Keratinocyte (primary cell): ENCODE data around the gene ATP6V0A1. TPM values are rescaled to one million over a fixed set of nuclear protein-coding genes. Genes with fewer than 3 reads are reported as not detected.

Source experiments
- DNase-seq: peaks from one replicate; pipeline ENCODE4 v3.0.0-alpha.2; 2011; ENCODE audit warnings: low read depth, missing footprints, low spot score
- FAIRE-seq: peaks from 2 replicates; lab custom pipeline; 2011; peaks lifted over from hg19 to GRCh38; lab: Jason Lieb, UNC
- H2AFZ ChIP-seq: 2 replicates; pipeline ENCODE4 v1.6.0; 2012; ENCODE audit warnings: low read length, control low read depth, inconsistent platforms; ENCODE audit not compliant: control insufficient read depth
- H3K27ac ChIP-seq: 2 replicates; pipeline ENCODE4 v1.5.1; 2011; ENCODE audit warnings: low read length; ENCODE audit not compliant: control insufficient read depth, insufficient read depth
- H3K27me3 ChIP-seq: 3 replicates; pipeline ENCODE4 v1.6.0; 2011; ENCODE audit warnings: low read length; ENCODE audit not compliant: control insufficient read depth, insufficient read depth; ENCODE audit errors: extremely low read depth
- H3K36me3 ChIP-seq, 2 experiments: 2 replicates in 1 of 2; 3 replicates in 1 of 2; pipeline ENCODE4 v1.5.1; 2011; ENCODE audit warnings: low read length in 2 of 2, mild to moderate bottlenecking in 1 of 2; ENCODE audit not compliant: control insufficient read depth in 2 of 2, insufficient read depth in 2 of 2; ENCODE audit errors: extremely low read depth in 1 of 2
- H3K4me1 ChIP-seq: 3 replicates; pipeline ENCODE4 v1.5.1; 2011; ENCODE audit warnings: low read length; ENCODE audit not compliant: control insufficient read depth, insufficient read depth; ENCODE audit errors: extremely low read depth
- H3K4me2 ChIP-seq: 3 replicates; pipeline ENCODE4 v1.6.0; 2011; ENCODE audit warnings: low read depth, low read length; ENCODE audit not compliant: control insufficient read depth, insufficient read depth; ENCODE audit errors: extremely low read depth
- H3K4me3 ChIP-seq, 3 experiments: fragments of 200-600 bp in 1 of 3; sonication (generic) in 1 of 3; 2 replicates in 2 of 3; 3 replicates in 1 of 3; pipeline ENCODE4 v1.5.1; 2011 to 2016; ENCODE audit warnings: low read length in 3 of 3, mild to moderate bottlenecking in 3 of 3, control low read depth in 2 of 3, inconsistent platforms in 1 of 3, low read depth in 1 of 3, mixed read lengths in 1 of 3, mixed run types in 1 of 3, moderate library complexity in 1 of 3; ENCODE audit not compliant: control insufficient read depth in 2 of 3, insufficient read depth in 2 of 3; ENCODE audit errors: extremely low read depth in 1 of 3
- H3K79me2 ChIP-seq: 2 replicates; pipeline ENCODE4 v1.6.0; 2012; ENCODE audit warnings: low read length; ENCODE audit not compliant: control insufficient read depth, insufficient read depth
- H3K9ac ChIP-seq: 3 replicates; pipeline ENCODE4 v1.6.0; 2011; ENCODE audit warnings: low read length; ENCODE audit not compliant: control insufficient read depth, insufficient read depth; ENCODE audit errors: extremely low read depth
- H3K9me1 ChIP-seq: 3 replicates; pipeline ENCODE4 v1.6.0; 2011; ENCODE audit warnings: low read length; ENCODE audit not compliant: control insufficient read depth, insufficient read depth; ENCODE audit errors: extremely low read depth
- H3K9me3 ChIP-seq: 2 replicates; pipeline ENCODE4 v1.5.1; 2012; ENCODE audit warnings: low read depth, low read length; ENCODE audit not compliant: control insufficient read depth
- H4K20me1 ChIP-seq: 3 replicates; pipeline ENCODE4 v1.6.0; 2011; ENCODE audit warnings: low read length; ENCODE audit not compliant: control insufficient read depth, insufficient read depth; ENCODE audit errors: extremely low read depth
- CTCF ChIP-seq, 3 experiments: IDR thresholded peaks in 1 of 3; conservative IDR thresholded peaks in 1 of 3; optimal IDR thresholded peaks in 1 of 3; 2 replicates in 2 of 3; 3 replicates in 1 of 3; pipeline versions ENCODE3 to v1.5.1; 2011; ENCODE audit warnings: low read length in 3 of 3, mild to moderate bottlenecking in 3 of 3, moderate library complexity in 2 of 3, control low read depth in 1 of 3, inconsistent platforms in 1 of 3; ENCODE audit not compliant: insufficient read depth in 2 of 3; ENCODE audit errors: extremely low read depth in 1 of 3
- EZH2 ChIP-seq: IDR thresholded peaks from one replicate; pipeline ENCODE4 v1.6.1; 2012; ENCODE audit warnings: inconsistent platforms, mild to moderate bottlenecking, low read length, moderate library complexity
- dilution Hi-C: fragments of 300-500 bp; cut with MboI; formaldehyde crosslinking; loops from one replicate; pipeline ENCODE4 v1.7.0; 2020; ENCODE audit warnings: low sequenced_read_pairs; ENCODE audit not compliant: extremely low pct_ligation_motif_present
- polyA plus RNA-seq, 5 experiments: library from polyadenylated mRNA; depleted of rRNA in 3 of 5; stranded (reverse) in 3 of 5; stranded (forward) in 1 of 5; unstranded in 1 of 5; fragments of >200 nt; gene quantifications; 1 replicate in 1 of 5; 2 replicates in 3 of 5; 3 replicates in 1 of 5; pipeline versions ENCODE4 v1.2.1 to v1.2.3, GENCODE V29; 2011 to 2012; ENCODE audit warnings: missing spikeins in 2 of 5, low read depth in 1 of 5, low replicate concordance in 1 of 5

The ATP6V0A1 gene
- polyA plus RNA-seq, 1 donor (not counting 4 experiments of a cell fraction or from before 2014, with no cell fraction given), result 24.0 TPM

GRCh38 chr17:42547001-42547461 lies 88.4 kb downstream of the ATP6V0A1 start:
- Histone ChIP-seq H3K79me2 (no peaks in the 10 kb centered on the region), H3K4me2 (no peak overlapping the region), H4K20me1 (no peaks in the 10 kb centered on the region), H3K27me3 (no peaks in the 10 kb centered on the region), H2AFZ (no peak overlapping the region), H3K9me1 (no peaks in the 10 kb centered on the region), H3K4me3 (no peak overlapping the region), H3K9ac (no peak overlapping the region), H3K4me1 (peaks cover 8% of the 10 kb centered on the region), H3K27ac (no peak overlapping the region), H3K36me3 (peaks cover 3 to 7% of the 10 kb centered on the region in 2 experiments), H3K9me3 (no peaks in the 10 kb centered on the region)
- FAIRE-seq (no peak), DNase-seq (no peak)
- dilution Hi-C loops, result no loop called here
- TF ChIP-seq EZH2 (no peak), CTCF (optimal IDR thresholded peaks at IDR 0.05 in 1 of 3, IDR thresholded peaks at IDR 0.05 in 1 of 3, conservative IDR thresholded peaks at IDR 0.05 in 1 of 3; ENCODE audit: extremely low read depth in 1 of 3, insufficient read depth in 2 of 3, low read length in 3 of 3) (no peak)

- TF ChIP-seq CTCF (optimal IDR thresholded peaks at IDR 0.05 in 1 of 3, IDR thresholded peaks at IDR 0.05 in 1 of 3, conservative IDR thresholded peaks at IDR 0.05 in 1 of 3; ENCODE audit: extremely low read depth in 1 of 3, insufficient read depth in 2 of 3, low read length in 3 of 3), result no peak
- no peak for TF ChIP-seq EZH2
- Histone ChIP-seq H3K79me2 (no peaks in the 10 kb centered on the region), H3K27ac (no peak overlapping the region), H3K4me2 (peak overlapping the region; percentile 76), H3K4me3 (no peak overlapping the region), H4K20me1 (no peaks in the 10 kb centered on the region), H2AFZ (no peak overlapping the region), H3K27me3 (no peaks in the 10 kb centered on the region), H3K9me3 (no peaks in the 10 kb centered on the region), H3K9ac (no peak overlapping the region), H3K4me1 (peaks cover 8% of the 10 kb centered on the region), H3K36me3 (peaks cover 2 to 7% of the 10 kb centered on the region in 2 experiments), H3K9me1 (no peaks in the 10 kb centered on the region)
- FAIRE-seq, result no peak
- DNase-seq, result no peak
- dilution Hi-C loops, result no loop called here
Measured at GRCh38 chr17:42547698-42548069, 89.0 kb downstream of the ATP6V0A1 start.
